Measurements from ENCODE around the gene CCDC185.

Gene CCDC185

DNA sequence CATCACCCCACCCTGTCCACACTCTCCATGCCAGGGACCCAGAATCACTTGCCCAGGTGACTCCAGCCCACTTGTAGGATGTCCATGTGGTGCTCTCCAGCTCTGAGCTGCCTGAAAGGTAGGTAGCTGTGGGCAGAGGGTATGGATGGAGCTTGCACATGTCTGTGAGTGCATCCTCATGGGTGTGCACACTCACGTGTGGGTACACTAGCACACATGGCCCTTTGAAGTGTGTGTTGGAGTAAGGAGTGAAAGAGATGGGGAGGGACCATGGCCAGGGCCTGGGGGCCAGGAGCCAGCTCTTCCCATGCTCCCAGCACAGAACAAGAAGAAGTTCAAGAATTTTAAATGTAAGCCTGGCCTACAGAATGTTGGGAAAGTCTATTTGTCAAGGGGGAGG is 50.2 kb downstream of the CCDC185 start:
- DNase-seq, result no peak

- DNase-seq, result no peak
Observed at GRCh38 chr1:223444411-223444810, 51.2 kb downstream of the CCDC185 start.

Data from GF-D8 (cell line).